PFSK-1 (cell line): ENCODE results near the gene TIMM17B.

Experiments
- POLR2AphosphoS5 ChIP-seq: IDR thresholded peaks from 2 replicates; pipeline ENCODE4 v1.6.1; 2012; ENCODE audit warnings: low read depth, mild to moderate bottlenecking, control low read depth, low read length, moderate library complexity
- TF ChIP-seq, protein P1 (sequence below), 2 experiments: IDR thresholded peaks; 2 replicates each; pipeline versions ENCODE4 v1.6.1 to v1.8.0; 2011 to 2012; ENCODE audit warnings: low read depth in 2 of 2, low read length in 2 of 2, control low read depth in 1 of 2, inconsistent platforms in 1 of 2, mild to moderate bottlenecking in 1 of 2, moderate library complexity in 1 of 2; ENCODE audit not compliant: insufficient read depth in 1 of 2

DNA sequence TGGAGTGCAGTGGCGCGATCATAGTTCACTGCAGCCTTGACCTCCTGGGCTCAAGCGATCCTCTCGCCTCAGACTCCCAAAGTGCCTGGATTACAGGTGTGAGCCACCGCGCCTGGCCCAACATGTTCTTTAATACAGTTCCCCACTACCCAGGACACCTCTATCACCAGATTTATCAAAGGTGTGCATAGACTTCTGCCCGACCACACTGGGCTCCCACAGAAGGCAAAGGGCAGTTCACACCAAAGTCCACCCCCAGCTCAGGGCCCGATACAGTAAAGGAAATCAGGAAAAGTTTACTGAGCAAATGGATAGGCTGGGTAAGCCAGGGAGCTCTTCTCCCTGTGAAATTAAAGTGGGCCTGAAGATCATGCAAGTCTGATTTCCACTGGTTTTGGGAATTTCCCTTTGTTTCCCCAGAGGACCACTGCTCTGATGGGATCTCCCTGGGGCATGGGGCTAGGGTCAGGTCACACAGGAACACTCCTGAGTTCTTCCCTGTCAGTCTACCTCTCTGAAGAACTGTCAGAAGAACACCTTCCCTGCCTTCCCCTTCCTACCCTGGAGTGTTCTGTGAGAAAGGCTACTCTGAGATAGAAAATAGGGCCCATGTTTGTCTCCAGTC is 39.0 kb upstream of the TIMM17B start:
- TF ChIP-seq, protein P1, sequence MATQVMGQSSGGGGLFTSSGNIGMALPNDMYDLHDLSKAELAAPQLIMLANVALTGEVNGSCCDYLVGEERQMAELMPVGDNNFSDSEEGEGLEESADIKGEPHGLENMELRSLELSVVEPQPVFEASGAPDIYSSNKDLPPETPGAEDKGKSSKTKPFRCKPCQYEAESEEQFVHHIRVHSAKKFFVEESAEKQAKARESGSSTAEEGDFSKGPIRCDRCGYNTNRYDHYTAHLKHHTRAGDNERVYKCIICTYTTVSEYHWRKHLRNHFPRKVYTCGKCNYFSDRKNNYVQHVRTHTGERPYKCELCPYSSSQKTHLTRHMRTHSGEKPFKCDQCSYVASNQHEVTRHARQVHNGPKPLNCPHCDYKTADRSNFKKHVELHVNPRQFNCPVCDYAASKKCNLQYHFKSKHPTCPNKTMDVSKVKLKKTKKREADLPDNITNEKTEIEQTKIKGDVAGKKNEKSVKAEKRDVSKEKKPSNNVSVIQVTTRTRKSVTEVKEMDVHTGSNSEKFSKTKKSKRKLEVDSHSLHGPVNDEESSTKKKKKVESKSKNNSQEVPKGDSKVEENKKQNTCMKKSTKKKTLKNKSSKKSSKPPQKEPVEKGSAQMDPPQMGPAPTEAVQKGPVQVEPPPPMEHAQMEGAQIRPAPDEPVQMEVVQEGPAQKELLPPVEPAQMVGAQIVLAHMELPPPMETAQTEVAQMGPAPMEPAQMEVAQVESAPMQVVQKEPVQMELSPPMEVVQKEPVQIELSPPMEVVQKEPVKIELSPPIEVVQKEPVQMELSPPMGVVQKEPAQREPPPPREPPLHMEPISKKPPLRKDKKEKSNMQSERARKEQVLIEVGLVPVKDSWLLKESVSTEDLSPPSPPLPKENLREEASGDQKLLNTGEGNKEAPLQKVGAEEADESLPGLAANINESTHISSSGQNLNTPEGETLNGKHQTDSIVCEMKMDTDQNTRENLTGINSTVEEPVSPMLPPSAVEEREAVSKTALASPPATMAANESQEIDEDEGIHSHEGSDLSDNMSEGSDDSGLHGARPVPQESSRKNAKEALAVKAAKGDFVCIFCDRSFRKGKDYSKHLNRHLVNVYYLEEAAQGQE (IDR thresholded peaks at IDR 0.05; ENCODE audit: insufficient read depth in 1 of 2, low read depth in 2 of 2, low read length in 2 of 2), result no peak
- TF ChIP-seq POLR2AphosphoS5, result no peak
